Tibial nerve (tissue), 3 donors: ENCODE results near the gene GOLGA6L10.

Experiments used
- CTCF ChIP-seq, 5 experiments: fragments of 200-600 bp in 3 of 5; fragments of 450-650 bp in 2 of 5; sonication (generic) in 3 of 5; IDR thresholded peaks; one replicate each; pipeline ENCODE4 v1.5.1; 2016 to 2019; ENCODE audit warnings: antibody characterized with exemption in 5 of 5, mild to moderate bottlenecking in 3 of 5, moderate library complexity in 2 of 5
- POLR2A ChIP-seq, 2 donors: fragments of 450-650 bp; IDR thresholded peaks; one replicate each; pipeline ENCODE4 v1.6.1; 2017; ENCODE audit warnings: antibody characterized with exemption in 2 of 2, mild to moderate bottlenecking in 2 of 2, moderate library complexity in 2 of 2

- TF ChIP-seq CTCF (IDR thresholded peaks at IDR 0.05) (no peak), POLR2A (IDR thresholded peaks at IDR 0.05) (no peak)
Measured at GRCh38 chr15:82294061-82294690, 55.1 kb downstream of the GOLGA6L10 start.
